ENCODE measurements around the gene UBL4A.

GRCh38 chrX:154486396-154487207 lies at the start of gene UBL4A:
- TF ChIP-seq, protein P1, sequence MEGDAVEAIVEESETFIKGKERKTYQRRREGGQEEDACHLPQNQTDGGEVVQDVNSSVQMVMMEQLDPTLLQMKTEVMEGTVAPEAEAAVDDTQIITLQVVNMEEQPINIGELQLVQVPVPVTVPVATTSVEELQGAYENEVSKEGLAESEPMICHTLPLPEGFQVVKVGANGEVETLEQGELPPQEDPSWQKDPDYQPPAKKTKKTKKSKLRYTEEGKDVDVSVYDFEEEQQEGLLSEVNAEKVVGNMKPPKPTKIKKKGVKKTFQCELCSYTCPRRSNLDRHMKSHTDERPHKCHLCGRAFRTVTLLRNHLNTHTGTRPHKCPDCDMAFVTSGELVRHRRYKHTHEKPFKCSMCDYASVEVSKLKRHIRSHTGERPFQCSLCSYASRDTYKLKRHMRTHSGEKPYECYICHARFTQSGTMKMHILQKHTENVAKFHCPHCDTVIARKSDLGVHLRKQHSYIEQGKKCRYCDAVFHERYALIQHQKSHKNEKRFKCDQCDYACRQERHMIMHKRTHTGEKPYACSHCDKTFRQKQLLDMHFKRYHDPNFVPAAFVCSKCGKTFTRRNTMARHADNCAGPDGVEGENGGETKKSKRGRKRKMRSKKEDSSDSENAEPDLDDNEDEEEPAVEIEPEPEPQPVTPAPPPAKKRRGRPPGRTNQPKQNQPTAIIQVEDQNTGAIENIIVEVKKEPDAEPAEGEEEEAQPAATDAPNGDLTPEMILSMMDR (conservative IDR thresholded peaks at IDR 0.05 in 1 of 2, IDR thresholded peaks at IDR 0.05 in 1 of 2; ENCODE audit: extremely low read depth in 1 of 2, insufficient read depth in 1 of 2, low read depth in 1 of 2, low read length in 2 of 2) = no peak
- no peak for TF ChIP-seq EZH2 (IDR thresholded peaks at IDR 0.05; ENCODE audit: borderline replicate concordance, low read length)

Data from mammary epithelial cell (primary cell).